ENCODE results near the gene THADA. TPM values are rescaled to one million over a fixed set of nuclear protein-coding genes. Genes with fewer than 3 reads are reported as not detected.

Gene THADA
- total RNA-seq, 3 donors from 2014 or later (not counting 1 experiment from before 2014, with no cell fraction given): 34.1 to 35.7 (median 35.3) TPM

DNA sequence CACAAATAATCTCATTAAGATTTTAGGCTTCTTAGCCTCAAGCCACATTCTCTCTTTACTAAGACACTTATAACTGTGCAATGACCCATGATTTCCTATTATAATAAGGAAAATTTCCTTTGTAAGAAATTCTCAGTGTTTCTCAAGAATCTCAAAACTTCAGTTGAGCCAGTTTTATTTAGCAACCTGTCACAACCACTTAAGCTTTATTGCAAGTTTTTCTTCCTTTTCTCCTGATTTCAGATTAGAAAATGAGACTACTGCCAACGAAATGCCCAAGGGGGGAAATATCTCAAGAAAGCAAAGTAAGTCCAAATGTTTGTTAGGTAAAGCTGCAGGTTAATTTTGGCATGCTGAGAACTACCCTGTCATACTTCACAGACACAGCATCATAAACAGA lies 178.5 kb downstream of the THADA start:
- H3K9me3 Mint-ChIP-seq: no peaks in the 10 kb centered on the region
- no peak overlapping the region for H3K4me3 Mint-ChIP-seq
- 86% methylated on average over 1 of the region's 1 CpG for WGBS (ENCODE audit: insufficient coverage)
- no peaks in the 10 kb centered on the region for H3K9me3 ChIP-seq (ENCODE audit: control insufficient read depth, insufficient read depth, low read length)
- no peaks in the 10 kb centered on the region for H3K4me1 ChIP-seq (ENCODE audit: control insufficient read depth, insufficient read depth, low read length)
- ATAC-seq (no peak), DNase-seq (no peak)
- H3K4me1 Mint-ChIP-seq: peaks cover 0 to 4% of the 10 kb centered on the region in 2 donors
- no peak overlapping the region for H3K27ac Mint-ChIP-seq
- no peaks in the 10 kb centered on the region for H3K27me3 ChIP-seq (ENCODE audit: control insufficient read depth, insufficient read depth, low read length)
- no peaks in the 10 kb centered on the region for H3K36me3 ChIP-seq (ENCODE audit: control insufficient read depth, insufficient read depth, low read length)
- TF ChIP-seq, protein P1, sequence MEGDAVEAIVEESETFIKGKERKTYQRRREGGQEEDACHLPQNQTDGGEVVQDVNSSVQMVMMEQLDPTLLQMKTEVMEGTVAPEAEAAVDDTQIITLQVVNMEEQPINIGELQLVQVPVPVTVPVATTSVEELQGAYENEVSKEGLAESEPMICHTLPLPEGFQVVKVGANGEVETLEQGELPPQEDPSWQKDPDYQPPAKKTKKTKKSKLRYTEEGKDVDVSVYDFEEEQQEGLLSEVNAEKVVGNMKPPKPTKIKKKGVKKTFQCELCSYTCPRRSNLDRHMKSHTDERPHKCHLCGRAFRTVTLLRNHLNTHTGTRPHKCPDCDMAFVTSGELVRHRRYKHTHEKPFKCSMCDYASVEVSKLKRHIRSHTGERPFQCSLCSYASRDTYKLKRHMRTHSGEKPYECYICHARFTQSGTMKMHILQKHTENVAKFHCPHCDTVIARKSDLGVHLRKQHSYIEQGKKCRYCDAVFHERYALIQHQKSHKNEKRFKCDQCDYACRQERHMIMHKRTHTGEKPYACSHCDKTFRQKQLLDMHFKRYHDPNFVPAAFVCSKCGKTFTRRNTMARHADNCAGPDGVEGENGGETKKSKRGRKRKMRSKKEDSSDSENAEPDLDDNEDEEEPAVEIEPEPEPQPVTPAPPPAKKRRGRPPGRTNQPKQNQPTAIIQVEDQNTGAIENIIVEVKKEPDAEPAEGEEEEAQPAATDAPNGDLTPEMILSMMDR (IDR thresholded peaks at IDR 0.05): no peak
- H3K4me3 ChIP-seq (ENCODE audit: low read length): no peak overlapping the region
- H3K27me3 Mint-ChIP-seq (ENCODE audit: low read depth in 2 of 2): no peaks in the 10 kb centered on the region
- H3K36me3 Mint-ChIP-seq: no peaks in the 10 kb centered on the region
- H3K27ac ChIP-seq (ENCODE audit: low read length): no peak overlapping the region
- intact Hi-C loops (cut with micrococcal nuclease): no loop called here

- Mint-ChIP-seq H3K36me3 (no peaks in the 10 kb centered on the region), H3K9me3 (no peaks in the 10 kb centered on the region), H3K27ac (no peak overlapping the region), H3K4me3 (no peak overlapping the region), H3K27me3 (ENCODE audit: low read depth in 2 of 2) (no peaks in the 10 kb centered on the region), H3K4me1 (peaks cover 0 to 4% of the 10 kb centered on the region in 2 donors)
- TF ChIP-seq, protein P1 (IDR thresholded peaks at IDR 0.05): no peak
- no peaks in the 10 kb centered on the region for H3K9me3 ChIP-seq (ENCODE audit: control insufficient read depth, insufficient read depth, low read length)
- no peaks in the 10 kb centered on the region for H3K36me3 ChIP-seq (ENCODE audit: control insufficient read depth, insufficient read depth, low read length)
- H3K4me3 ChIP-seq (ENCODE audit: low read length): no peak overlapping the region
- WGBS (ENCODE audit: insufficient coverage): 97% methylated on average over 7 of the region's 7 CpGs
- DNase-seq: no peak
- no peak for ATAC-seq
- no peaks in the 10 kb centered on the region for H3K4me1 ChIP-seq (ENCODE audit: control insufficient read depth, insufficient read depth, low read length)
- H3K27me3 ChIP-seq (ENCODE audit: control insufficient read depth, insufficient read depth, low read length): no peaks in the 10 kb centered on the region
- intact Hi-C loops (cut with micrococcal nuclease): no loop called here
- no peak overlapping the region for H3K27ac ChIP-seq (ENCODE audit: low read length)
Measured at GRCh38 chr2:43415592-43415991, 180.2 kb downstream of the THADA start.

DNA sequence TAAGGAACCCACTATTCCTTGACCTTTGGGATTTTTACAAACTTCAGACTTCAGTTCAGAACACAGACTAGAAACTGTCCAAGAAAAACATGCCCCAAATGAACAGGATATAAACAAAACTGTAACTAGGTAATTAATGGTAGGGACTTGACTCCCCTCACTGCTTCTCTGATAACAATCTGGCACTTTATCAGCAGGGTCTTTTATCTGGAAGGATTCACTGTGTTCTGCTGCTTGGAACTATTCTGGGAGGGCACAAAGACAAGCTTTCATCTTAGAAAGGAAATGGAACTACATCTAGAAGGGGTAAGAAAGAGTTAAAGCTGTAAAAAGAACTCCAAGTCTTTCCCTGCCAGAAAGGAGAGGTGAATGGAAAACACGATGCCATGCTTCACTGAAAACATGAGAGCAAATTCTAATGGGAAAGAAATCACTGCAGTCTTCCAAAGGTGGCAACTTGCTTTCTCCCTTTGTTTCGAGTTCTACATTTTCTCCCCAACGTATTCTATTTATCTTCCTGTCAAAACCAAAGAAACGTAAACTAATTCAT lies 181.2 kb downstream of the THADA start:
- intact Hi-C loops (cut with micrococcal nuclease): no loop called here
- Histone ChIP-seq H3K4me1 (ENCODE audit: control insufficient read depth, insufficient read depth, low read length) (no peaks in the 10 kb centered on the region), H3K27ac (ENCODE audit: low read length) (no peak overlapping the region), H3K4me3 (ENCODE audit: low read length) (no peak overlapping the region), H3K36me3 (ENCODE audit: control insufficient read depth, insufficient read depth, low read length) (no peaks in the 10 kb centered on the region), H3K27me3 (ENCODE audit: control insufficient read depth, insufficient read depth, low read length) (no peaks in the 10 kb centered on the region), H3K9me3 (ENCODE audit: control insufficient read depth, insufficient read depth, low read length) (no peaks in the 10 kb centered on the region)
- no peaks in the 10 kb centered on the region for H3K27me3 Mint-ChIP-seq (ENCODE audit: low read depth in 2 of 2)
- H3K4me1 Mint-ChIP-seq: no peaks in the 10 kb centered on the region
- 100% methylated on average over 2 of the region's 4 CpGs for WGBS (ENCODE audit: insufficient coverage)
- DNase-seq (no peak), ATAC-seq (no peak)
- no peak overlapping the region for H3K4me3 Mint-ChIP-seq
- TF ChIP-seq, protein P1 (IDR thresholded peaks at IDR 0.05): no peak
- no peaks in the 10 kb centered on the region for H3K9me3 Mint-ChIP-seq
- H3K36me3 Mint-ChIP-seq: no peaks in the 10 kb centered on the region
- H3K27ac Mint-ChIP-seq: no peak overlapping the region

DNA sequence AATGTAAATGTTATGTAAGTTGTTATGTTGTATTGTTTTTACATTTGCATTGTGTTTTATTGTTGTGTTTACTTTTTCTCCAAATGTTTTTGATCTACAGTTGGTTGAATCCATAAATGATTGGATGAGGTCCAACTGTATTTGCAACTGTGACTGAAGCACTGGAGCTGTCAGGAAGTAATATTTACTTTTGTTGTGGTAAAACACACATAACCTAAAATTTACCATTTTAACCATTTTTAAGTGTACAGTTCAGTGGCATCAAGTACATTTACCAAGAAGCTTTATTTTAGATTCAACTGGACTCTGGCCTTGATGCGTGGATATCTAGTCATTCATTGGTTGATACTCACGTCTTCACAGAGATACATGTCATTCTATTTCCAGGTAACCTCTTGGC lies 181.8 kb downstream of the THADA start:
- H3K27me3 ChIP-seq (ENCODE audit: control insufficient read depth, insufficient read depth, low read length): no peaks in the 10 kb centered on the region
- H3K36me3 ChIP-seq (ENCODE audit: control insufficient read depth, insufficient read depth, low read length): no peaks in the 10 kb centered on the region
- no peaks in the 10 kb centered on the region for H3K9me3 ChIP-seq (ENCODE audit: control insufficient read depth, insufficient read depth, low read length)
- 100% methylated on average over 2 of the region's 2 CpGs for WGBS (ENCODE audit: insufficient coverage)
- H3K4me1 ChIP-seq (ENCODE audit: control insufficient read depth, insufficient read depth, low read length): no peaks in the 10 kb centered on the region
- no peaks in the 10 kb centered on the region for H3K27me3 Mint-ChIP-seq (ENCODE audit: low read depth in 2 of 2)
- no peak overlapping the region for H3K27ac Mint-ChIP-seq
- H3K4me1 Mint-ChIP-seq: no peaks in the 10 kb centered on the region
- no peaks in the 10 kb centered on the region for H3K9me3 Mint-ChIP-seq
- no peak overlapping the region for H3K27ac ChIP-seq (ENCODE audit: low read length)
- DNase-seq (no peak), ATAC-seq (no peak)
- H3K4me3 Mint-ChIP-seq: no peak overlapping the region
- intact Hi-C loops (cut with micrococcal nuclease): no loop called here
- H3K36me3 Mint-ChIP-seq: no peaks in the 10 kb centered on the region
- TF ChIP-seq, protein P1 (IDR thresholded peaks at IDR 0.05): no peak
- H3K4me3 ChIP-seq (ENCODE audit: low read length): no peak overlapping the region

All from natural killer cell (primary cell).